Kidney epithelial cell (primary cell): ENCODE results near the gene TSHZ2. TPM values are rescaled to one million over a fixed set of nuclear protein-coding genes. Genes with fewer than 3 reads are reported as not detected.

Source experiments
- DNase-seq: peaks from one replicate; pipeline ENCODE4 v3.0.0-alpha.2; 2010; ENCODE audit warnings: low read depth
- H3K27me3 ChIP-seq: 2 replicates; pipeline ENCODE4 v1.6.0; 2011; ENCODE audit warnings: low read length; ENCODE audit not compliant: control insufficient read depth, insufficient read depth
- H3K36me3 ChIP-seq: 2 replicates; pipeline ENCODE4 v1.5.1; 2011; ENCODE audit warnings: low read length; ENCODE audit not compliant: control insufficient read depth, insufficient read depth
- H3K4me3 ChIP-seq: 2 replicates; pipeline ENCODE4 v1.5.1; 2011; ENCODE audit warnings: low read depth, mild to moderate bottlenecking, control low read depth, low read length
- CTCF ChIP-seq: IDR thresholded peaks from 2 replicates; pipeline ENCODE4 v1.5.1; 2011; ENCODE audit warnings: mild to moderate bottlenecking, moderate library complexity, low read length, control low read depth, inconsistent platforms; ENCODE audit not compliant: insufficient read depth, poor library complexity, severe bottlenecking
- total RNA-seq: library from RNA; depleted of rRNA; stranded (reverse); fragments of >200 nt; gene quantifications from 2 replicates; pipeline ENCODE4 v1.2.3, GENCODE V29; 2015

The TSHZ2 gene
- total RNA-seq, 1 donor from 2014 or later = 1.0 TPM

- no peak for TF ChIP-seq CTCF
- no peaks in the 10 kb centered on the region for H3K36me3 ChIP-seq
- peaks cover 2% of the 10 kb centered on the region for H3K27me3 ChIP-seq
- no peak for DNase-seq
- no peak overlapping the region for H3K4me3 ChIP-seq
Observed at GRCh38 chr20:53195876-53196610, 223.9 kb downstream of the TSHZ2 start.

GRCh38 chr20:53201588-53201987 is 229.4 kb downstream of the TSHZ2 start:
- no peak for TF ChIP-seq CTCF
- Histone ChIP-seq H3K4me3 (no peak overlapping the region), H3K27me3 (no peaks in the 10 kb centered on the region), H3K36me3 (no peaks in the 10 kb centered on the region)
- DNase-seq = no peak

GRCh38 chr20:53202777-53203176 is 230.6 kb downstream of the TSHZ2 start:
- TF ChIP-seq CTCF = no peak
- H3K36me3 ChIP-seq = no peaks in the 10 kb centered on the region
- DNase-seq = no peak
- H3K4me3 ChIP-seq = no peak overlapping the region
- no peaks in the 10 kb centered on the region for H3K27me3 ChIP-seq

- no peak for DNase-seq
- no peaks in the 10 kb centered on the region for H3K36me3 ChIP-seq
- H3K27me3 ChIP-seq = no peaks in the 10 kb centered on the region
- no peak overlapping the region for H3K4me3 ChIP-seq
- TF ChIP-seq CTCF = no peak
Observed at GRCh38 chr20:53205046-53205445, 232.9 kb downstream of the TSHZ2 start.

GRCh38 chr20:53208110-53208832 is 236.1 kb downstream of the TSHZ2 start:
- no peak overlapping the region for H3K4me3 ChIP-seq
- no peak for TF ChIP-seq CTCF
- no peaks in the 10 kb centered on the region for H3K36me3 ChIP-seq
- no peak for DNase-seq
- no peaks in the 10 kb centered on the region for H3K27me3 ChIP-seq
